LNCAP (cell line): ENCODE measurements around the gene CAMKMT.

Experiments
- CTCF ChIP-seq: fragments of 450-650 bp; IDR thresholded peaks from 2 replicates; pipeline ENCODE4 v1.5.1; 2017; ENCODE audit warnings: mild to moderate bottlenecking

CAMKMT gene

DNA sequence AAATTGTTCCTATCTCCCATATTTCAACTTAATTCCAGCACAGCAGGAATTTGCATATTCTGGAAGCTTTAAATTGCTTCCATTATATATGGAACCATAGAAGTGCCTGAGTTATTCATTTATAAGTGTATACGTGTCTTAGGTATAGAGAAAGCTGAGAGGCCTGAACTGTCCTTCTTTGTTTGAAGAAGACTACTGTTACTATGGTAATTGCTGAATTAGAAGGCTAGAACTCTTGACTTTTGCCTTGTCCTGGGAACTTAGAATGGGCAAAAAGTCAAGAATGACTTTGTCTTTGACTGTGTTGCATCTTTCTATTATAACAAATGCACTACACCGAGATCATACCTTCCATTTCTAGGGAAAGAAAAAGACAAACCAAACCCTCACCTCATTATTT is 15.7 kb downstream of the CAMKMT start:
- TF ChIP-seq CTCF, result no peak

DNA sequence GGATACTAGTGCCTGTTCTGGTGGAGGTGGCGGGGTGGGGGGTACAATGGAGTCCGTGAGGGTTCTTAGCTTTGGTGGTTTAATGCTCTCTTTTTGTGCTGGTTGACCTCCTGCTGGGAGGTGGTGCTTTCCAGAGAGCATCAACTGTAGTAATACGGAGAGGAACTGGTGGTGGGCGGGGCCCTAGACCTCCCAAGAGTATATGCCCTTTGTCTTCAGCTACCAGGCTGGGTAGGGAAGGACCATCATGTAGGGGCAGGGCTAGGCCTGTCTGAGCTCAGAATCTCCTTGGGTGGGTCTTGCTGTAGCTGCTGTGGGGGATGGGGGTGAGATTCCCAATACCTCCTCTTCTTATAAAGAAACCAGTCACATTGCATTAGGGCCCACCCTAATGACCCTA is 27.1 kb downstream of the CAMKMT start:
- no peak for TF ChIP-seq CTCF

DNA sequence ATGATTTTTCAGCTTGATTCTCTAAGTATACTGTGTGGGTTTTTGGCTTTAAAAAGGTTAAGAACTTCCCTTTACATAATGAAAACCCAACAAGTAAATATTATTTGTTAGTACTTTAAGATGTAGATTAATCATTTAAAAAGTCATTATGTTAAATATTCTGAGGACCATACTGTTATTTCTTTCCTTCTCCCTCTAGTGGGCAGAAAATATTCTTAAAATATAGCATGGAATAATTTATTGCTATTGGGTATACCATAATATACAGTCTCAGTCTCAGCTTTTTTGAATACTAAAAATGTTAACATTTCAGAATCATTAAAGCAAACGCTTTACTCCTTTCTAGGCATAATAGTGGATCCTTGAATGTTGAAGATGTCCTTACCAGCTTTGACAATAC is 28.1 kb downstream of the CAMKMT start:
- TF ChIP-seq CTCF, result no peak

DNA sequence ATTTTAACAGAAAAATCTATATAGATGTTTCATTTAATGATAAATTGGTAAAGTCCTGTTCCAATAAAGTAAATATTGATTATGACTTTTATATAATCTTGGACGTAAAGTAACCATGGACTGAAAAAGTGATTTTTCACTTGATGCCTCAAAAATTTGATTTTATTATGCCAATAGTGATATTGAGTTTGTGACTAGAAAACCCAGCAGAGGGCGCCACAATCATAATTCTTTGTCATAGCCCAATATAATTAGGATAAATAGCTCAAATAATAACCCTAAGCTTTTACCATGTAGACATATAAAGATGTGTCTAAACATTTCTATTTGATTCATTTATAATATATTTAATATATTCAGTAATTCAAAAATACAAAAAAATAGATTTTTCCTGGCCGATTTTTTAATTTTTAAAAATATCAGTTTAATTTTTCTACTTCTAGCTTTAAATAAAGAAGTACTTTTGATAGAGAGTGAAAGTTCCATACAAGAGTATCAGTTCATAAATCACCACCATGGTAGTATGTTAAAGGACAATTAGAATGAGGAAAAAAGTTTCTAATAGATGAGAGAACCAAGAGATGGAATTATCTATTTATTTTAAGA is 30.7 kb downstream of the CAMKMT start:
- TF ChIP-seq CTCF, result peak; percentile 43; the same call in 1 of the 2 replicates

DNA sequence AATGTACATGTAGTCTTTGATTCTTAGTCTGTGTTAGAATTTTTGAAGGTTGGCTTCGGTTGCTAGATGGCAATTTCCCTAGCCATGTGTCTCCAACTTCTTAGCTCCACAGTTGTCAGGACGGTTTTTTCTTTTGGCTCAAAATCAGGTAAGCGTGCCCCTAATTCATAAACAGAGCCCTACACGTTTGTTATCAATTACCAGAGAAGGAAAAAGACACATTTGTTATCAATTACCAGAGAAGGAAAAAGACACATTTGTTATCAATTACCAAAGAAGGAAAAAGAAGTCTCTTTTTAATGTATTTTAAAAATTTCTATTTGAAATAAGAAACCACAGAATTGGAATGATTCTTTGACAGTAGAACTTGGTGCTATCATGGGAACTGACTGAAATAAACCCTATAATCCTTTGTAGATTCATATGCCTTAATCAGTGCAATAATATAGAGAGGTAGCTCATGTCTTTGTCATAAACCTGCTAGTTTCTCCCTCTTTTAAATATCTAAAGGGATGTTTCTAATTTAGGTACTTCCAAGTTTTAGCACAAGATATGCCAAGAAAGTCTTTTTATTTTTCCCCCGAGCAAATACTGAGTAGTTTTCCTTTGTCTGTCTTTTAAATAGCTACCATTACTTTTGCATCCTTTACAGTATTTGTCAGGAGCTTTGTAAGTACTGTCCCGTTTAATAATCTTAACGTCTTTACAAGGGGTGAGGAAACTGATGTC is 35.9 kb downstream of the CAMKMT start:
- TF ChIP-seq CTCF, result no peak

- no peak for TF ChIP-seq CTCF
Measured at GRCh38 chr2:44398243-44398897, 36.6 kb downstream of the CAMKMT start.

DNA sequence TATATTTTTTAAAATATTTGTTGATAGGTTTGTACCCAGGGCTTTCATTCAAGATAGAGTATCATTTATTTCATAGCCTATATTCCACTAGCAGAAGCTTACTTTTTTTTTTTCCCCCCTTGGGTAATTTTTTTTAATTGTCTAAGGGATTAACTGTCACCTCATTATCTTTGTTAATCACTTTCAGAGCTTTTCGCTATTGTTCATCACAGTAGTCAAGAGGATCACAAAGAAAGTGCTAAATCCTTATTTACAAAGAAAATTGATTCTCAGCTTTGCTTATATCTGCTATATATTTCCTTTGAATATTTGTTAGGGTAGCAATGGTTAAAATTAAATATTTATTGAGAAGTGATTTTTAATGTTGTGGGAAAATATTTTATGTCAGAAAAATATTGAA is 59.0 kb downstream of the CAMKMT start:
- TF ChIP-seq CTCF, result no peak
